ENCODE data around the gene INTS15. TPM values are rescaled to one million over a fixed set of nuclear protein-coding genes. Genes with fewer than 3 reads are reported as not detected.

The INTS15 gene
- polyA plus RNA-seq, 1 of the 3 experiments (the other 2 are of a cell fraction), result 39.1 TPM

GRCh38 chr7:6577369-6578113 is 12.3 kb upstream of the INTS15 start, which contains the start of gene ZDHHC4:
Gene ZDHHC4, plus strand, starts transcription at chr7:6577454. Its CDS starts 3,108 bp downstream, at chr7:6580562.
- DNase-seq, result peak; percentile 99
- H3K79me2 ChIP-seq (ENCODE audit: insufficient read depth), result peaks cover 13% of the 10 kb centered on the region; the same call in 1 of the 2 replicates
- peaks cover 19 to 20% of the 10 kb centered on the region in 2 experiments for H3K36me3 ChIP-seq (replicated peaks in 1 of 2; ENCODE audit: control insufficient read depth in 1 of 2, insufficient read depth in 2 of 2, low read length in 1 of 2)
- H2AFZ ChIP-seq (ENCODE audit: low read depth), result peak within 1 kb of the TSS; percentile 90
- H3K9ac ChIP-seq, result peak within 1 kb of the TSS; percentile 88
- 16% methylated on average over 41 of the region's 51 CpGs for WGBS (ENCODE audit: low lambda C conversion rate)
- peak within 1 kb of the TSS; percentile 62 to 87 for H3K4me3 ChIP-seq (ENCODE audit: low read depth in 2 of 2, low read length in 1 of 2)
- no peaks in the 10 kb centered on the region for H3K9me2 ChIP-seq
- no peaks in the 10 kb centered on the region for H3K9me3 ChIP-seq
- CTCF ChIA-PET, result interaction anchor here (0.9 to 9.7 kb wide), 7 partner anchors 12 to 67 kb away, joined by 3 to 85 read pairs (median 8); partner anchors contain the start of gene INTS15
- H4K20me1 ChIP-seq (ENCODE audit: insufficient read depth), result no peaks in the 10 kb centered on the region
- H3F3A ChIP-seq (replicated peaks; ENCODE audit: insufficient read depth), result peaks cover 27% of the 10 kb centered on the region
- no peaks in the 10 kb centered on the region for H3K27me3 ChIP-seq (ENCODE audit: insufficient read depth)
- POLR2A ChIA-PET, result interaction anchor here (1.2 to 2.7 kb wide), 2 partner anchors 12 to 19 kb away, joined by 4 to 16 read pairs; partner anchors contain the start of gene INTS15
- peaks cover 0 to 7% of the 10 kb centered on the region in 2 experiments; a peak in 1 of 4 replicates for H3K4me1 ChIP-seq (ENCODE audit: control insufficient read depth in 1 of 2, insufficient read depth in 2 of 2, low read depth in 1 of 2, low read length in 1 of 2)
- H3K4me2 ChIP-seq, result peak within 1 kb of the TSS; percentile 76
- H3K27ac ChIP-seq (ENCODE audit: low read depth in 2 of 2, low read length in 1 of 2), result peak within 1 kb of the TSS; percentile 80 to 89
- TF ChIP-seq RAD21 (IDR thresholded peaks at IDR 0.05; ENCODE audit: low read length), result no peak
- no peak for TF ChIP-seq FOXM1 (IDR thresholded peaks at IDR 0.05; ENCODE audit: low read depth)
- TF ChIP-seq TAF1 (IDR thresholded peaks at IDR 0.05; ENCODE audit: borderline replicate concordance, low read depth, low read length), result peak; percentile 91
- TF ChIP-seq ZBTB33 (IDR thresholded peaks at IDR 0.05; ENCODE audit: borderline replicate concordance, low read depth), result peak; percentile 90
- TF ChIP-seq POLR2AphosphoS5 (IDR thresholded peaks at IDR 0.05; ENCODE audit: low read depth, low read length), result peak; percentile 98
- TF ChIP-seq MAX (IDR thresholded peaks at IDR 0.05; ENCODE audit: low read depth), result peak; percentile 91
- peak; percentile 93; the same call in 1 of the 2 replicates for TF ChIP-seq SIN3A (IDR thresholded peaks at IDR 0.05; ENCODE audit: borderline replicate concordance, low read depth, low read length)
- TF ChIP-seq GABPA (IDR thresholded peaks at IDR 0.05; ENCODE audit: low read depth), result peak; percentile 94
- TF ChIP-seq USF2 (IDR thresholded peaks at IDR 0.05; ENCODE audit: borderline replicate concordance, low read depth, low read length), result no peak; the same call in 1 of the 2 replicates
- no peak for TF ChIP-seq RFX5 (IDR thresholded peaks at IDR 0.05; ENCODE audit: low read length)
- TF ChIP-seq RCOR1 (IDR thresholded peaks at IDR 0.05; ENCODE audit: low read length), result no peak; the same call in 1 of the 2 replicates
- TF ChIP-seq RXRA (IDR thresholded peaks at IDR 0.05; ENCODE audit: borderline replicate concordance, low read depth), result no peak; the same call in 1 of the 2 replicates
- peak; percentile 23; the same call in 1 of the 2 replicates for TF ChIP-seq MEF2A (IDR thresholded peaks at IDR 0.05; ENCODE audit: borderline replicate concordance, low read depth)
- peak; percentile 79 for TF ChIP-seq ELF1 (IDR thresholded peaks at IDR 0.05)
- TF ChIP-seq CTCF (IDR thresholded peaks at IDR 0.05), result no peak
- peak; percentile 52; the same call in 1 of the 2 replicates for TF ChIP-seq PBX3 (IDR thresholded peaks at IDR 0.05)
- TF ChIP-seq NFIC (IDR thresholded peaks at IDR 0.05; ENCODE audit: borderline replicate concordance), result no peak
- TF ChIP-seq TCF12 (IDR thresholded peaks at IDR 0.05), result no peak
- peak; percentile 59; the same call in 1 of the 2 replicates for TF ChIP-seq USF1 (IDR thresholded peaks at IDR 0.05; ENCODE audit: borderline replicate concordance, low read depth)
- 0 out of 2 replicates have a peak, but pooled peaks have one; percentile 31 for TF ChIP-seq TEAD4 (IDR thresholded peaks at IDR 0.05; ENCODE audit: borderline replicate concordance, insufficient read depth)
- peak; percentile 76; the same call in 1 of the 2 replicates for TF ChIP-seq MXI1 (IDR thresholded peaks at IDR 0.05; ENCODE audit: low read depth, low read length)
